HL-60 (cell line): ENCODE data around the gene CCS.

Experiments used
- DNase-seq, 2 experiments: peaks; one replicate each; pipeline ENCODE4 v3.0.0-alpha.2; 2010 to 2020; ENCODE audit warnings: low read depth in 1 of 2, low spot score in 1 of 2
- H3K27ac ChIP-seq: fragments of 250-450 bp; sonication (Bioruptor Pico); replicated peaks from 2 replicates; pipeline ENCODE4 v1.5.1; 2020; ENCODE audit warnings: mild to moderate bottlenecking, moderate library complexity
- H3K27me3 ChIP-seq: fragments of 250-450 bp; sonication (Bioruptor Pico); 2 replicates; pipeline ENCODE4 v1.5.1; 2021; ENCODE audit warnings: mild to moderate bottlenecking, moderate library complexity; ENCODE audit not compliant: insufficient read depth, poor library complexity, severe bottlenecking
- H3K4me3 ChIP-seq: replicated peaks from 2 replicates; pipeline ENCODE4 v1.5.1; 2011; ENCODE audit warnings: mild to moderate bottlenecking, control low read depth, low read length; ENCODE audit not compliant: insufficient read depth
- CTCF ChIP-seq: IDR thresholded peaks from one replicate; pipeline ENCODE4 v1.5.1; 2011; ENCODE audit warnings: low read length, control low read depth, inconsistent platforms; ENCODE audit not compliant: insufficient read depth
- GABPA ChIP-seq: IDR thresholded peaks from 2 replicates; pipeline ENCODE4 v1.6.1; 2012; ENCODE audit warnings: low read depth
- POLR2AphosphoS5 ChIP-seq: IDR thresholded peaks from 2 replicates; pipeline ENCODE4 v1.6.1; 2012; ENCODE audit warnings: low read depth
- REST ChIP-seq: IDR thresholded peaks from 2 replicates; pipeline ENCODE4 v1.6.1; 2012; ENCODE audit warnings: low read depth; ENCODE audit not compliant: insufficient replicate concordance
- SPI1 ChIP-seq: IDR thresholded peaks from 2 replicates; pipeline ENCODE4 v1.6.1; 2012; ENCODE audit warnings: low read depth, mild to moderate bottlenecking, borderline replicate concordance

Gene CCS

GRCh38 chr11:66561975-66562248 is 31.1 kb upstream of the CCS start:
- peaks cover under 1% of the 10 kb centered on the region for H3K27me3 ChIP-seq
- no peak overlapping the region for H3K4me3 ChIP-seq
- DNase-seq, result no peak
- no peak overlapping the region for H3K27ac ChIP-seq
- TF ChIP-seq GABPA, result no peak
- TF ChIP-seq SPI1, result no peak

- Histone ChIP-seq H3K27ac (no peak overlapping the region), H3K4me3 (no peak overlapping the region), H3K27me3 (peaks cover 2% of the 10 kb centered on the region)
- no peak for DNase-seq
- TF ChIP-seq GABPA (no peak), SPI1 (no peak), REST (no peak), CTCF (no peak), POLR2AphosphoS5 (no peak)
Observed at GRCh38 chr11:66562275-66562674, 30.7 kb upstream of the CCS start.

- no peak for TF ChIP-seq POLR2AphosphoS5
- TF ChIP-seq REST, result no peak
- TF ChIP-seq GABPA, result no peak
- no peak for TF ChIP-seq CTCF
- TF ChIP-seq SPI1, result no peak
- H3K27ac ChIP-seq, result no peak overlapping the region
- no peak for DNase-seq
- H3K27me3 ChIP-seq, result peaks cover 8% of the 10 kb centered on the region
- H3K4me3 ChIP-seq, result no peak overlapping the region
Observed at GRCh38 chr11:66562907-66563583, 29.9 kb upstream of the CCS start.

GRCh38 chr11:66563832-66564231 is 29.2 kb upstream of the CCS start:
- no peak overlapping the region for H3K27ac ChIP-seq
- no peak overlapping the region for H3K4me3 ChIP-seq
- TF ChIP-seq POLR2AphosphoS5 (no peak), SPI1 (no peak), REST (no peak), CTCF (no peak)
- H3K27me3 ChIP-seq, result peaks cover 11% of the 10 kb centered on the region
- no peak for DNase-seq
